MM.1S (cell line): ENCODE results near the gene ECEL1.

ENCODE experiments used
- DNase-seq: peaks from one replicate; pipeline ENCODE4 v3.0.0-alpha.2; 2015
- H2AFZ ChIP-seq: fragments of 300-600 bp; sonication (generic); 2 replicates; pipeline ENCODE4 v1.6.0; 2016; ENCODE audit warnings: antibody characterized with exemption, low read length
- H3F3A ChIP-seq: fragments of 300-600 bp; sonication (generic); 2 replicates; pipeline ENCODE4 v1.6.1; 2016; ENCODE audit warnings: mild to moderate bottlenecking, antibody characterized with exemption, low read length, moderate library complexity, mixed read lengths; ENCODE audit not compliant: insufficient read depth
- H3K27ac ChIP-seq: fragments of 300-600 bp; sonication (generic); 2 replicates; pipeline ENCODE4 v1.5.1; 2016; ENCODE audit warnings: mild to moderate bottlenecking, low read length
- H3K27me3 ChIP-seq: fragments of 300-600 bp; sonication (generic); replicated peaks from 2 replicates; pipeline ENCODE4 v1.6.0; 2016; ENCODE audit warnings: low read length; ENCODE audit not compliant: insufficient read depth
- H3K36me3 ChIP-seq: fragments of 300-600 bp; sonication (generic); replicated peaks from 2 replicates; pipeline ENCODE4 v1.6.1; 2016; ENCODE audit warnings: mild to moderate bottlenecking, low read length, mixed read lengths; ENCODE audit not compliant: insufficient read depth
- H3K4me1 ChIP-seq: fragments of 300-600 bp; sonication (generic); 2 replicates; pipeline ENCODE4 v1.6.1; 2016; ENCODE audit warnings: low read length, mixed read lengths
- H3K4me2 ChIP-seq: fragments of 300-600 bp; sonication (generic); 2 replicates; pipeline ENCODE4 v1.6.0; 2016; ENCODE audit warnings: low read depth, low read length
- H3K4me3 ChIP-seq: fragments of 300-600 bp; sonication (generic); 2 replicates; pipeline ENCODE4 v1.5.1; 2016; ENCODE audit warnings: low read length, mixed read lengths
- H3K79me2 ChIP-seq: fragments of 300-600 bp; sonication (generic); 2 replicates; pipeline ENCODE4 v1.6.1; 2016; ENCODE audit warnings: mixed run types, low read length, mixed read lengths
- H3K9ac ChIP-seq: fragments of 300-600 bp; sonication (generic); 2 replicates; pipeline ENCODE4 v1.6.1; 2016; ENCODE audit warnings: low read length, mixed read lengths
- H3K9me2 ChIP-seq: fragments of 300-600 bp; sonication (generic); replicated peaks from 2 replicates; pipeline ENCODE4 v1.6.1; 2016; ENCODE audit warnings: mild to moderate bottlenecking, low read length, mixed read lengths; ENCODE audit not compliant: insufficient read depth
- H3K9me3 ChIP-seq: fragments of 300-600 bp; sonication (generic); replicated peaks from 2 replicates; pipeline ENCODE4 v1.6.1; 2016; ENCODE audit warnings: mild to moderate bottlenecking, low read length, mixed read lengths; ENCODE audit not compliant: insufficient read depth
- H4K20me1 ChIP-seq: fragments of 300-600 bp; sonication (generic); 2 replicates; pipeline ENCODE4 v1.6.1; 2016; ENCODE audit warnings: mild to moderate bottlenecking, low read length, moderate library complexity, mixed read lengths; ENCODE audit not compliant: insufficient read depth
- CTCF ChIP-seq: fragments of 300-600 bp; sonication (generic); IDR thresholded peaks from 2 replicates; pipeline ENCODE4 v1.5.1; 2016; ENCODE audit warnings: antibody characterized with exemption, low read length, mixed read lengths
- EZH2 ChIP-seq: fragments of 300-600 bp; sonication (generic); optimal IDR thresholded peaks from 2 replicates; pipeline ENCODE3; 2017; ENCODE audit warnings: low read depth, mild to moderate bottlenecking, antibody characterized with exemption, low read length, mixed read lengths
- EZH2phosphoT487 ChIP-seq: fragments of 300-600 bp; sonication (generic); IDR thresholded peaks from 2 replicates; pipeline ENCODE4 v1.6.1; 2018; ENCODE audit warnings: antibody characterized with exemption, low read length

The ECEL1 gene

GRCh38 chr2:232527905-232528470 is 40.4 kb upstream of the ECEL1 start:
- peaks cover 20% of the 10 kb centered on the region for H3K27me3 ChIP-seq
- H3K4me3 ChIP-seq: no peak overlapping the region
- H2AFZ ChIP-seq: no peak overlapping the region
- no peaks in the 10 kb centered on the region for H4K20me1 ChIP-seq
- no peaks in the 10 kb centered on the region for H3K36me3 ChIP-seq
- H3F3A ChIP-seq: no peaks in the 10 kb centered on the region
- no peaks in the 10 kb centered on the region for H3K4me1 ChIP-seq
- no peaks in the 10 kb centered on the region for H3K9me2 ChIP-seq
- no peaks in the 10 kb centered on the region for H3K79me2 ChIP-seq
- TF ChIP-seq CTCF (no peak), EZH2 (no peak), EZH2phosphoT487 (no peak)
- no peak overlapping the region for H3K9ac ChIP-seq
- H3K27ac ChIP-seq: no peak overlapping the region
- DNase-seq: no peak
- no peaks in the 10 kb centered on the region for H3K9me3 ChIP-seq
- no peak overlapping the region for H3K4me2 ChIP-seq

- H3K27ac ChIP-seq: no peak overlapping the region
These were observed 38.8 kb upstream of the ECEL1 start for GRCh38 chr2:232526372-232526941.

GRCh38 chr2:232525791-232526371 is 38.2 kb upstream of the ECEL1 start, which contains the start of gene CHRND:
CHRND (plus strand) TSS chr2:232526160; CDS start chr2:232526216, 56 bp downstream.
- Histone ChIP-seq H3K79me2 (no peaks in the 10 kb centered on the region), H3K27me3 (peaks cover 38% of the 10 kb centered on the region), H3K9ac (no peak within 1 kb of the TSS), H4K20me1 (no peaks in the 10 kb centered on the region), H3K4me1 (no peaks in the 10 kb centered on the region), H3F3A (no peaks in the 10 kb centered on the region), H3K36me3 (no peaks in the 10 kb centered on the region), H3K4me2 (no peak within 1 kb of the TSS), H3K4me3 (no peak within 1 kb of the TSS), H2AFZ (no peak within 1 kb of the TSS), H3K9me3 (no peaks in the 10 kb centered on the region), H3K9me2 (no peaks in the 10 kb centered on the region), H3K27ac (no peak within 1 kb of the TSS)
- no peak for TF ChIP-seq EZH2phosphoT487
- TF ChIP-seq CTCF: no peak
- TF ChIP-seq EZH2: no peak
- no peak for DNase-seq

More at GRCh38 chr2:232526372-232526941, 38.8 kb upstream of the ECEL1 start:
- Histone ChIP-seq H3K36me3 (no peaks in the 10 kb centered on the region), H3K9me2 (no peaks in the 10 kb centered on the region), H3K9me3 (no peaks in the 10 kb centered on the region), H4K20me1 (no peaks in the 10 kb centered on the region), H3K4me1 (no peaks in the 10 kb centered on the region), H3F3A (no peaks in the 10 kb centered on the region), H3K9ac (no peak overlapping the region), H3K27me3 (peaks cover 32% of the 10 kb centered on the region), H2AFZ (no peak overlapping the region), H3K4me3 (no peak overlapping the region), H3K79me2 (no peaks in the 10 kb centered on the region), H3K4me2 (no peak overlapping the region)
- DNase-seq: no peak
- TF ChIP-seq EZH2: no peak
- no peak for TF ChIP-seq CTCF
- no peak for TF ChIP-seq EZH2phosphoT487
